NCI-H2196 treated with DMSO at 0.1 percent for 48 hours (cell line): ENCODE results near the gene ZNF211.

ENCODE experiments used
- DNase-seq: peaks from one replicate; lab custom pipeline; 2025; ENCODE audit not compliant: unreplicated experiment; lab: John Stamatoyannopoulos, UW

The ZNF211 gene

DNA sequence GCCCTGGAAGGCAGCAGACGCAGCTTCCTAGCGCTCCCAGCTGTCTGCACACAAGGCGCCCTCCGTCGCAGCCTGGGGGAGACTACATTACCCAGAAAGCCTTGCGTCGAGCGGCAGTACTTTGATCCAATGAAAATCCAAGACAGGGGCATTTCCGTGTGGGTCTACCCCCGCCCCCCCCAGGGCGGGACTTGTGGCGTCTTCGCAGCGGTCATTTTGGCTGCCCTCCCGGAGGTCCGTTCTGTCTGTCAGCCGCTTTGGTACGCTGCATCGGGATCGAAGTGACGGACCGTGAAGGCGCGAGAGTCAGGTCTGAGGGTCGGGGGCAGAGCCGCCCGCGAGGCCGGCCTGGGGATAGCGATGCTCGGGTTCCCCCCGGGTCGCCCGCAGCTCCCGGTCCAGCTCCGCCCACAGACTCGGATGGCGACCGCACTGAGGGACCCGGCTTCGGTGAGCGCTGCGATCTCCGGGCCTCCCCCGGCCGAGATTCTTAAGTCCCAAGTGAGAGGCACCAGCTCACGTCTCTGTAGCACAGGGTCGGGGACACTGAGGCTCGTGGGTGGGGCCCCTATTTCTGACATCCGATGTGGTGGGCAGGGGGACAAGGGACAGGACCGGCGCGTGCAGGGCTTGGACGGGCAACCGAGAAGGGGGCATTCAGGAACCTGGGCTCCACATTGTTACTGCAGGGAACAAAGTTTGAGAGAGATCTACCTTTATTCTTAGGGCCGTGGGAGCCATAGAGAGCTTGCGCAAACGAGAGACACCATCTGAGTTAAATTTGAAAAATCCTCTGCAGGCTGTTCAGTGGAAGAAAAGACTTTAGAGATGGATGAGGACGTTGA, at the start of gene ZNF211:
Gene ZNF211 (plus strand): TSS at position 182 of the 845 bp plus-strand sequence. CDS start 179 bp downstream, at position 361.
- peak; percentile 90 for DNase-seq

DNA sequence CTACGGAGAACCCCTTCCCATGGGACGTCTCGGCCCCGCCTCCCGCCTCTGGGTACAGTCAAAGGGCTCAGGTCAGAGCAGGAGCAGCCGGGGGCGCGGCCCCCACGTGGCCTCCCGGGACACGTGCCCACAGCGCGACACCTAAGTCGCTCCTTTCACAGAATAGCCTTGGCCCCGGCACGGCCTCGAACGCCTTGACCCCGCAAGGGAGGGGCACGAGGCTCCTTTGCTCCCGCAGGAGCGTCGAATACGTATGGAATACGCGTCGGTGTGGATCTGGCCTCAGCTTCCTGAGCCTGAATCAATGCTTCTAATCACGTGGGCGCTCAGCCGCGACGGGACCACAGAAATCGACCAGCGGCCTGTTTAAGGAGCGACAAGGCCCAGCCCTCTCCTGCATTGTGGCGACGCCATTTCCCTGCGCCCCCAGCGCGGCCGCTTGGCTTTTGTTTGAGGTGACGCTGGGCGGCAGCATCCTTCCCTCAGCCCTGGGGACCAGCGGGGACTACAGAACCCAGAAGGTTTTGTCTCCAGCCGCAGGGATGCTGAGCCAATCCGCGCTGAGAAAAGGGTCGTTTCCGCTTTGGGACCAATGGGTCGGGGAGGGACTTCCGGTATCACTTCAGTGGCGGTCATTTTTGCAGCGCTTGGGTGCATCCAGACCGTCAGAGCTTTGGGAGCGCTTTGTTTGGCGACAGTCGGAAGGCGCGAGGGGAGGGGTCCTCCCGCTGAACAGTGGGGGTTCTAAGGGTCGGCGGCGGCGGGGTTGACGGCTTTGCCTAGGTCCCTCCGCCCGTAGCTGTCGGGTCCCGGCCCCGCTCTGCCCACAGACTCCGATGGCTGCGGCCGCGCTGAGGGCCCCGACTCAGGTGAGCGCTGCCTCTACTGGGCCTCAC, 49.2 kb upstream of the ZNF211 start, which contains the start of gene ZIK1:
Gene ZIK1 (plus strand): TSS at position 625 of the 896 bp plus-strand sequence. CDS start 212 bp downstream, at position 837.
- DNase-seq = peak; percentile 43

DNA sequence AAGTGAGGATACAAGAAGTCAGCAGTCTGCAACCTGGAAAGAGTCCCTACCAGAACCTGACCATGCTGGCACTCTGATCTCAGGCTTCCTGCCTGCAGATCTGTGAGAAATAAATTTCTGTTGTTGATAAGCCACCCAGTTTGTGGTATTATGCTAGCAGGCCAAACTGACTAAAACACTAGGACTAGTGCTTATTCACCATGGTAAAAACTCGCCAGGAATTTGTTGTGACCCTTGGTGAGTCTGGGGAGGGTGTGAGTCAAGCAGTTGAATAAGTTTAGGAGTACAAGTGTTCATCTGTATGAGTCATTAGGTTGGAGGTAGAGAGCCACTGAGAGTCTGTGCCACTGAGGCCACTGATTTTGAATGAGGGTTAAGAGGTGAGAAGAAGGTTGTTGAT, 45.4 kb upstream of the ZNF211 start:
- no peak for DNase-seq

DNA sequence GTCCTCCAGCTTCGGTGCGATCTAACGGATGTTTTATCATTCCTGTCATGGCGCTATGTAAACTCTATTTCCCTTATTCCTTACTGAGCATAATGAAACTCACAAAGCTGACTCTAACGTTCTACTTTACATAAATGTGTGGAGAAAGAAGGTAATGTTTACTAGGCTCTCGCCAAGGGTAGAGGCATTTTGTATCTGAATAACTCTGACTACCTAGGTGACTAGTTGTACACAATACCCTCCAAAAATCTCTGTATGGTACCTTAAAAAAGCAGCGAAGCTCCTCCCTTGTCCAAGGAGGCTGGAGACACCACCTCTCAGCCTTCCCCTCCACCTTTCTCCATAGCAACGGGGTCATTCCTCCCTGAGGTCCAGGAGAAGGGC, 33.6 kb upstream of the ZNF211 start:
- DNase-seq = no peak

DNA sequence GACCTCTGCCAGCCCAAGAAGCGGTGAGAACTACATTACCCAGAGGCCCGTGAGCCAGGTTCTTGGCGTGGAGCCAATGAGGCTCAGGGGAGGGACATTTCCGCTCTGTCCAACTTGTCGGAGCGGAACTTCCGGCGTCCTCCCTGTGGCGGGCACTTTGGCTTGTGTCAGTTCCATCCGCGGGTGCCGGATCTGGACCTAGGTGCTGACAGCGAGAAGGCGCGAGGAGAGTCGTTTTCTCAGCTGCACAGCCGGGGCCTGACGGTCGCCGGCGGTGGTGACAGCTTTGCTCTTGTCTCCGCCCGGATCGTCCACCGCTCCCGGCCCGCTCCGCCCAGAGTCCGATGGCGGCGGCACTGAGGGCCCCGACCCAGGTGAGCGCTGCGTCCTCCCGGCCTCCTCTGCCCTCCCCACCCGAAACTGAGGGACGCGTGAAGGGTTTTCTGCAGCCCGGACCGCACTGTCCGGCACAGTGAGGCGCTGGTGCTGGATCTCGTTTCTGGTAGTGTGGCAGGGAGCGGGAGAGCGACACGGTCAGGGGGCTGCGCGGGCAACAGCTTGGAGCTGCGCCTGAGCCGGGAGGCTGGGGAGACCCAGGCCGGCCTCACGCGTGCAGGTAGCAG, 33.1 kb upstream of the ZNF211 start, which contains the start of gene ZNF530:
Gene ZNF530 (plus strand): TSS at position 125 of the 623 bp plus-strand sequence. CDS start 4,461 bp downstream, outside the sequence.
- peak; percentile 87 for DNase-seq

DNA sequence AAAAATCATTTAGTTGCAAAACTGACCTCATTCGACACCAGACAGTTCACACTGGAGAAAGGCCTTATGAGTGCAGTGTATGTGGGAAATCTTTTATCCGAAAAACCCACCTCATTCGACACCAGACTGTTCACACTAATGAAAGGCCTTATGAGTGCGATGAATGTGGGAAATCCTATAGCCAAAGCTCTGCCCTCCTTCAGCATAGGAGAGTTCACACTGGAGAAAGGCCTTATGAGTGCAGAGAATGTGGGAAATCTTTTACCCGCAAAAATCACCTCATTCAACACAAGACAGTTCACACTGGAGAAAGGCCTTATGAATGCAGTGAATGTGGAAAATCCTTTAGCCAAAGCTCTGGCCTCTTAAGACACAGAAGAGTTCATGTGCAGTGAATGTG, 26.0 kb upstream of the ZNF211 start:
- no peak for DNase-seq

DNA sequence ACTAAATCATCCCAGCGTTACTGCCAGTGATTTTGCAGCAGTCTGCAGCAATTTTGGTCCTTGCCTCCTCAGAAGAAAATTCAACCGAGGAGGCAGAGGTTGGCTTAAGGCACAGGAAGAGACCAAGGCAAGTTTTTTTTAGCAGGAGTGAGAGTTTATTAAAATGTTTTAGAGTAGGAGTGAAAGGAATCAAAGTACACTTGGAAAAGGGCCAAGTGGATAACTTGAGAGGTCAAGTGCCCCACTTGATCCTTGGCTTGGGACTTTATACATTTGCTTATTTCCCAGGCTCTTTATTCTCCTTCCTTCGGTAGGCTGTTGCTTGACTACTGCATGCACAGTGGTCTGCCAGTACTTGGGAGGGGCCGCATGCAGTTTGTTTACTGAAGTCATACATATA, 21.9 kb upstream of the ZNF211 start:
- DNase-seq = no peak

DNA sequence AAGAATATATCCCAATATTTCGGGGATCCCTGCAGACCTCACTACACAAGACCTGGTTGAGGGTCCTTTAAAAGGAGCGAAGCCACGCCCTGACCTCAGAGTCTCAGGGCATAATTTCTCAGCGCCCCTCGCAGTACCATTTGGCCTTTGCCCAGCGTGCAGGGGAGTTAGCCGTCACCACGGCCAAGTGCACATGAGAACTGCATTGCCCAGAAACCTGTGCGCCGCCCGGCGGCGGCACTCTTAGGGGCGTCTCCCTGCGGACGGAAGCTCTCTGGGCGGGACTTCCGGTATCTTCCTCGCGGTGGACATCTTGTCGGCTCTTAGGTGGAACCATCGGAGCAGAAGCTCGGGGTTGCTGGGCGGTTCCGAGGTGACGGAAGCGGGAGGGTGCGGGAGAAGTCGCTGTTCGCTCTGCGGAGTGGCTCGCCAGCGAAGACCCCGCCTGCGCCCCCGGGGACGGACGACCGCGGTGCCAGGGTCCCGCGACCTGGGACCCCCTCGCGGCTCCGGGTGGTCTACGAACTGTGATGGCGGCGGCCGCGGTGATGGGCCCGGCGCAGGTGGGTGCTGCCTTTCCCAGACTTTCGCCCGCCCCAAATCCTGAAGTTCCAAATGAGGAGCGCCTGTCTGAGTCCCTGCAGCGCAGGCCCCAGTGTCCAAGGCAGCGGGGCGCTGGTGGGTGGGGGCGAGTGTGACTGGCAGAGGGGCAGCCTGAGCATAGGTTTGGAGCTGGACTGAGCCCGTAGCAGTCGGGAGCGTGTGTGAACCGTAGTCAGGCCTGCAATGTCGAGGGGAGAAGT, 18.8 kb upstream of the ZNF211 start, which contains the start of gene ZNF134:
Gene ZNF134 (plus strand): TSS at position 302 of the 803 bp plus-strand sequence. CDS start 5,227 bp downstream, outside the sequence.
- peak; percentile 78 for DNase-seq

DNA sequence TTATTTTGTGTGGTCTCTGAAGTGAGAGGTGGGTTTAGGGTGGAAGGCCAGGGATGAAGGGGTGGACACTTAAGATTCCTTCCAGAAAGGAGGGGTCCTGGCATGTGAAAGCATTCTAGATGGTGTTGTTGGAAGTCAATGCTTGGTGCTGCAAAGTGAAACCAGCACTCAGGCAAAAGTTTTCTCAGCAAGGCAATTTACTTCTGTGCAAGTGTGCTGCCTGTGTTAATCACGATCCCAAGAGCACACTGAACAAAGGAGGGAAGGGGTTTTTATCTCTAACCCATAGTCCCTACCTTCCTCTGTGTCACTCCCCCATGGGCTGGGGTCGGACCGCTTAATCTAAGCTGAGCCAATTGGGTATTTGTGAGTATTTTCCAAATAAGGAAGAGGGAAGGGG, 17.6 kb upstream of the ZNF211 start:
- DNase-seq = no peak

DNA sequence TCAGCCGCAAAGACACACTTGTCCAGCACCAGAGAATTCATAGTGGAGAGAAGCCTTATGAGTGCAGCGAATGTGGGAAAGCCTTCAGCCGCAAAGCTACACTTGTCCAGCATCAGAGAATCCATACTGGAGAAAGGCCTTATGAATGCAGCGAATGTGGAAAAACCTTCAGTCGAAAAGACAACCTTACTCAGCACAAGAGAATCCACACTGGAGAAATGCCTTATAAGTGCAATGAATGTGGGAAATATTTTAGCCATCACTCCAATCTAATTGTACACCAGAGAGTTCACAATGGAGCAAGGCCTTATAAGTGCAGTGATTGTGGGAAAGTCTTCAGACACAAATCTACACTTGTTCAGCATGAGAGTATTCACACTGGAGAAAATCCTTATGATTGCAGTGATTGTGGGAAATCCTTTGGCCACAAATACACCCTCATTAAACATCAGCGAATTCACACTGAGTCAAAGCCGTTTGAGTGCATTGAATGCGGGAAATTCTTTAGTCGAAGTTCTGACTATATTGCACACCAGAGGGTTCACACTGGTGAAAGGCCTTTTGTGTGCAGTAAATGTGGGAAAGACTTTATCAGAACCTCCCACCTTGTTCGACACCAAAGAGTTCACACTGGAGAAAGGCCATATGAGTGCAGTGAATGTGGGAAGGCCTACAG, 12.2 kb upstream of the ZNF211 start:
- no peak for DNase-seq

DNA sequence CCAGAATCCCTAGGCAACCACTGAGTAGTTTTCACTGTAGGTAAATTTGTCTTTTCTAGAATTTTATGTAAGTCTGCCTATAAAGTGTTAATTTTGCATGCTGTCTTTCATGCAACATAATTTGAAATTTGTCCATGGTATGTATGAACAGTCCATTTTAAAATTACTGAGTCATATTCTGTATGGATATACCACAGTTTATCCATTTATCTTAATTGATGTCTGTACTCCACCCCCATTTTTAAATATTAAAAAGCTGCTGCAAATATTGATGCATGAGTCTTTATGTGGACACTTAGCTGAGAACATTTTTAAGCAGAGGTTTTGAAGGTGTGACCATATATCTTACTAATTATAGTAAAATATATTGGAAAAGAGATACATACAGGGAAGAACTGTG, 9.9 kb upstream of the ZNF211 start:
- no peak for DNase-seq

DNA sequence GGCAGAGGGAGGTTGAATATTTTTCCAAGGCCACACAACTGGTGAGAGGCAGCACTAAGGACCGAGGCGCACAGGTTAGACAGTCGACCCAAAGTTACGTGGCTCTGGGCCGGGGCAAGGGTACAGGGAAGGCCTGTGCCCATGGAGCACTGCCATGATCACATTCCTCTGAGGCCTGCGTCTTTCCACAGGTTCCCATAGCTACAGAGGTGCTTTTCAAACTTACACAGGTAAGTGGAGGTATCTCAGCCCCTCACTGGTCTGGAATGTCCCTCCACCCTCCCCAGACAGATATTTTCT, 814 bp downstream of the ZNF211 start:
- no peak for DNase-seq

DNA sequence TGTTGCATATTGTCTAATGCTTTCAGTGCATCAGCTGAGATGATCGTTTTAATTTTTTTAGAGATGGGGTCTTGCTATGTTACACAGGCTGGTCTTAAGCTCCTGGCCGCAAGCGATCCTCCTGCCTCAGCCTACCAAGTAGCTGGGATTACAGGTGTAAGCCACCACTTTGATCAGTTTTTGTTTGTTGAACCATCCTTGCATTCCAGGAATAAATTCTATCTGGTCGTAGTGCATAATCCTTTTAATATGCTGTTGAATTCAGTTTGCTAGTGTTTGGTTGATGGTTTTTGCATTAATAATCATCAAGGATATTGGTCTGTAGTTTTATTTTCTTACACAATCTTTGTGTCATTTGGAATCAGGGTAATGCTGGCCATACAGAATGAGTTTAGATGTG, 4.4 kb downstream of the ZNF211 start:
- DNase-seq = no peak

DNA sequence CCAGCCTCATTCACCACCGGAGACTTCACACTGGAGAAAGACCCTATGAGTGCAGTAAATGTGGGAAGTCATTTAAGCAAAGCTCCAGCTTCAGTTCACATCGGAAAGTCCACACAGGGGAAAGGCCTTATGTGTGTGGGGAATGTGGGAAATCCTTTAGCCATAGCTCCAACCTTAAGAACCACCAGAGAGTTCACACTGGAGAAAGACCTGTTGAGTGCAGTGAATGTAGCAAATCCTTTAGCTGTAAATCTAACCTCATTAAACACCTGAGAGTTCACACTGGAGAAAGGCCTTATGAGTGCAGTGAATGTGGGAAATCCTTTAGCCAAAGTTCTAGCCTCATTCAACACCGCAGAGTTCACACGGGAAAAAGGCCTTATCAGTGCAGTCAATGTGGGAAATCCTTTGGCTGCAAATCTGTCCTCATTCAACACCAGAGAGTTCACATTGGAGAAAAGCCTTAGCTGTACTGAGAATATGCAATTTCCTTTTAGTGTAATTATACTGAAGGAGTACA, 8.8 kb downstream of the ZNF211 start:
- DNase-seq = no peak

DNA sequence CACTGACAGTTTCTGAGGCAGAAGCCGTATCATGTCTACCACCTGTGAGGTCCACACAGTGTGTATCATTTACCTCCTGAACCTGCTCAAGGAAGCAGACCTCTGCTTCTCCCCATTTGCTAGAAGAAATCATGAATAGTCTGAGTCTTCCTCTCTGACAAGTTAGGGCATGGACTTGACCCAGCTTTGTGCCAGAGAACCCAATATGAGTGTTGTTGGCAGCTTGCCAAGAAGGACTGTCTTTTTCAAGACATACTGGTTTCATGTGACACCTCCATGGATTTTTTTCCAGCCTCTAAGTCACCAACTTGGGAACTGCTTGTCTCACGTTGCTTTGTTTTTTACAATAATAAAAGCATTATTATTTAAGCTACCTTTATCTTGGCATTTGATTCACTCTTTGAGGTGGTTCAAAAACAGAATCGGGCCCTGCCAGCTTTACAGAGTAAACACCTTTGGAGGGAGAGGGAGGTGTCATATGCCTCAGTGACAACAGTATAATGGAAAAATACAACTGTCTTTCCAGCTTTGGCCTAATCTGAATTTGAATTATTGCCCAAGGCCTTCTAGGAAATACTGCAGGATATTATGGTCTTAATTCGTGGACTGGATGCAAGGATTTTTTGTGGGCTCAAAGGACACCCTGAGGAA, 9.6 kb downstream of the ZNF211 start:
- no peak for DNase-seq

DNA sequence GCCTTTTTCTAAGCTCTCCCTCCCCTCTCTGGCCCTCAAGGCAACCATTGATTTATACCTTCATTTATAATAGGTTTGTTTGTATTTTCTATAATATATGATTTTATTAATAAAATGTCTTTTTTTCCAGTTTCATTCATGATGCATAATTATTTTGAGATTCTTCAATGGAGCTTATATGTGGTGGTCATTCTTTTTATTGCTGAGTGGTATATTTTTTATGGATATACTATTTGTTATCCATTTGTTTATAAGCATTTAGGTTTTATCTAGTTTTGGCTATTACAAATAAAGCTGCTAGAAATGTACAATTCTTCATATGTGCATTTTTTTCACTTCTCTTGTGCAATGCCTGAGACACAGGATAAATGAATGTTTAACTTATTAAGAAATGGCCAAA, 10.8 kb downstream of the ZNF211 start:
- no peak for DNase-seq

DNA sequence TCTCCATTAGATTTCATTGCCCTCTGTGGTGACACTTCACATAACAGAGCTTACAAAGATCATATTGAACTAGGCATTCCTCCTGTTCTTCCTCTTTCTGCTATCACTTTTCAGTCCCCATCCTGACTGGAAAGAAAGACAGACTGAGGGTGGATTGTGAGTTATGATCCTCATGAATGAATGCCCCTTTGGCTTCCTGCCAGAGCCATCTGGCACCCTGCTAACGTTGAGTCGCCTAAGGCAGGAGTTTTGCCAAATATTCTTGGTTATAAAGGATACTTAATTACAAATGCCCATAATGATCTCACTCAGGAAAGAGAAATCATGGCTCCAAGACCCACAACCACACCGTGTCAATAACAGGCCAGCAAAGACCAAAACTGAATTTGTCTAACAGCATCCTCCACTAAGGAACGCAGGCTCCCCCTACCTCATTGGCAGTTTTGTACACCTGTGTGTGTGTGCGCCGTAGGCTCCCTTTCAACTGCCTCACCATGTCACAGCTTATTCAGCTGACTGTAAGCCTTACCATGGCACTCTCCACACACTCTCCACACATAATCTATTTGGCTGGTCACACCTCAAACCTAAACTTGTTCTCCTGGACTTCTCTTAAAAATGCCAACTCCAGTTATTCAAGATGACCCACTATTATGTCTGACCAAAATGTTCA, 15.5 kb downstream of the ZNF211 start:
- no peak for DNase-seq

DNA sequence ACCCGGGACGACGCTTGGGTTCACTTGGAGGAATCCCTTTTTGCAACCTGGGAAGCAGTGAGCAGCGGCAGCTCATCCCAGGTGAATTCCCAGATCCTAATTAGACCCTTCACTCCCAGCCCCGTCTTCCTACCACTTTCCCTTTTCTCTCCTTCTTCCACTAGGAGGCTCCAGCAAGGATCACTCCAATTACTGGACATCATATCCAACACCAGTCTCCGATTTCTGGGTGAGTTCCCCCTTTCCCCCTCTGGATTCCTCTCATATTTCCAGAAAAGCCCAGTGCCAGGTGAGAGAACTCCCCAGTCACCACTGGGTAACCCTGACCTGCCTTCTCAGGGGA, 18.7 kb downstream of the ZNF211 start:
- no peak for DNase-seq

DNA sequence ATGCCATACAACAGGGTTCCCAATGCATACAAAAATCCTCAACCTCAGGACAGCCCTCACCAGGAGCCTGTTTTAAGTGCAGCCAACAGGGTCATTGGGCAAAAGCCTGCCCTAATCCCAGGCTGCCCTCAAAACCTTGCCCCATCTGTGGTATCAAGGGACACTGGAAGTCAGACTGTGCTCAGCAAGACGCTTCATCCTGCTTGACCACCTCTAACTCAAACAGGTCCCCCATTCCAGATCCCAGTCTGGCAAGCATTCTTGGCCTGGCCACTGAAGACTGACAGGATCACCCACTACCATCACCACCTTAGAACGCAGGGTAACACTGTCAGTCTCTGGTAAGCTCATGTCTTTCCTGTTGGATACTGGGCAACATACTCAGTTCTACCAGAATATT, 20.7 kb downstream of the ZNF211 start:
- DNase-seq = no peak
